Natural killer cell treated with Interleukin-12 subunit alpha and Interleukin-12 subunit beta and Interleukin-15 and Interleukin-18, amount 100 ng/mL, for 72 hours (primary cell): ENCODE data around the gene AFF2. TPM values are rescaled to one million over a fixed set of nuclear protein-coding genes. Genes with fewer than 3 reads are reported as not detected.

Experiments
- ATAC-seq, 2 donors: fragments of 150-1000 bp; cut with Tn5 transposase in 1 of 2; sonication (Bioruptor Pico), chemical (Tn5 transposase) in 1 of 2; 2 replicates each; pipeline ENCODE4 v1.10.0; 2021
- DNase-seq: peaks from one replicate; pipeline ENCODE4 v3.0.0; 2022; ENCODE audit warnings: low spot score
- H3K27ac Mint-ChIP-seq, 2 donors: 1 replicate in 1 of 2; 2 replicates in 1 of 2; pipeline ENCODE4 v1.8.0; 2022; ENCODE audit warnings: mixed read lengths in 2 of 2, mild to moderate bottlenecking in 1 of 2, moderate library complexity in 1 of 2
- H3K27me3 Mint-ChIP-seq, 2 donors: 1 replicate in 1 of 2; 2 replicates in 1 of 2; pipeline ENCODE4 v1.8.0; 2022; ENCODE audit warnings: mixed read lengths in 2 of 2
- H3K36me3 Mint-ChIP-seq: one replicate; pipeline ENCODE4 v1.8.0; 2022; ENCODE audit warnings: mixed read lengths
- H3K4me1 Mint-ChIP-seq, 2 donors: 1 replicate in 1 of 2; 2 replicates in 1 of 2; pipeline ENCODE4 v1.8.0; 2022; ENCODE audit warnings: low read depth in 2 of 2, mixed read lengths in 2 of 2, mild to moderate bottlenecking in 1 of 2
- H3K4me3 Mint-ChIP-seq: one replicate; pipeline ENCODE4 v1.8.0; 2022; ENCODE audit warnings: mixed read lengths
- H3K9me3 Mint-ChIP-seq: 2 replicates; pipeline ENCODE4 v1.8.0; 2022; ENCODE audit warnings: mixed read lengths
- total RNA-seq, 2 donors: library from RNA; stranded (reverse); gene quantifications; one replicate each; pipeline ENCODE4 v1.2.3, GENCODE V29; 2022

AFF2 gene
- total RNA-seq, 2 donors from 2014 or later, result 1.5 to 5.1 TPM

DNA sequence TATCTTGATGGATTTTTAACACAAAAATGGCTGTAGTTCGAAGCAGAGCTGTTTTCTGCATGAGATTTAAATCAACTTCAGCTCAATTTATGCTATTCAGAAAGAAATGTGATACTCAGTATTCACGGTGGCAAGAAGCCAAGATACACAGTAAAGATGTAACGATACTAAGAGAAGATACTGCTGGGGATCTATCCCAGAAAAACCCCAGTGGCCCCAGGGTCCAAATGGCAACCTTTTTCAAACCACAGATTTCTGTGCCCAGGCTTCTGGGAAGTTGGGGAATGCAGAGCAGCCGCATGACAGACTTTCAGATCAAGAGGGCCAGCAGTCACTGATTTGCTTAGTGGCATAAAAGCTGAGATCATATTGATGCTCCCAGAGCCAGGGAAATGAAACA, 353.9 kb downstream of the AFF2 start:
- no peaks in the 10 kb centered on the region for H3K4me1 Mint-ChIP-seq
- no peaks in the 10 kb centered on the region for H3K9me3 Mint-ChIP-seq
- DNase-seq, result no peak
- H3K27me3 Mint-ChIP-seq, result peaks cover 0 to 4% of the 10 kb centered on the region in 2 donors
- ATAC-seq, result no peak
- no peaks in the 10 kb centered on the region for H3K36me3 Mint-ChIP-seq
- H3K27ac Mint-ChIP-seq, result no peak overlapping the region
- no peak overlapping the region for H3K4me3 Mint-ChIP-seq

DNA sequence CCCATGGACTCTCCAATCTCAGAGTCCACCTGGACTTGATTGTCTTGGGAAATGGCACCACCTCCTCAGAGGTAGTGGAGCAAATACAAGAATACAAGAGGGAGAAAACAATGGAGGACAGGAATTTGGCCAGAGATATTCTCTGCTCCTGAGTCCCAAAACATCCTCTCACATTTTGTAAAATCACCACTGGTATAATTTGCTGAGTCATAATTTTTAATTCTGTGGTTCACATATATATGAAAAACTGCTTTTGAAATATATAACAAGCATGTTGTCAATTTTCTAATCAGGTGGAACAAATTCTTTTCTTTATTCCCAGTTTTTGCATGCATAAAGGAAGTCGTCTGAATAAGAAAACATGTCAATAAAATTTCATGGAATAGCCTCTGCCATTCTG, 356.1 kb downstream of the AFF2 start:
- ATAC-seq (no peak), DNase-seq (no peak)
- Mint-ChIP-seq H3K36me3 (no peaks in the 10 kb centered on the region), H3K4me3 (no peak overlapping the region), H3K4me1 (no peaks in the 10 kb centered on the region), H3K27ac (no peak overlapping the region), H3K9me3 (no peaks in the 10 kb centered on the region), H3K27me3 (no peaks in the 10 kb centered on the region)

DNA sequence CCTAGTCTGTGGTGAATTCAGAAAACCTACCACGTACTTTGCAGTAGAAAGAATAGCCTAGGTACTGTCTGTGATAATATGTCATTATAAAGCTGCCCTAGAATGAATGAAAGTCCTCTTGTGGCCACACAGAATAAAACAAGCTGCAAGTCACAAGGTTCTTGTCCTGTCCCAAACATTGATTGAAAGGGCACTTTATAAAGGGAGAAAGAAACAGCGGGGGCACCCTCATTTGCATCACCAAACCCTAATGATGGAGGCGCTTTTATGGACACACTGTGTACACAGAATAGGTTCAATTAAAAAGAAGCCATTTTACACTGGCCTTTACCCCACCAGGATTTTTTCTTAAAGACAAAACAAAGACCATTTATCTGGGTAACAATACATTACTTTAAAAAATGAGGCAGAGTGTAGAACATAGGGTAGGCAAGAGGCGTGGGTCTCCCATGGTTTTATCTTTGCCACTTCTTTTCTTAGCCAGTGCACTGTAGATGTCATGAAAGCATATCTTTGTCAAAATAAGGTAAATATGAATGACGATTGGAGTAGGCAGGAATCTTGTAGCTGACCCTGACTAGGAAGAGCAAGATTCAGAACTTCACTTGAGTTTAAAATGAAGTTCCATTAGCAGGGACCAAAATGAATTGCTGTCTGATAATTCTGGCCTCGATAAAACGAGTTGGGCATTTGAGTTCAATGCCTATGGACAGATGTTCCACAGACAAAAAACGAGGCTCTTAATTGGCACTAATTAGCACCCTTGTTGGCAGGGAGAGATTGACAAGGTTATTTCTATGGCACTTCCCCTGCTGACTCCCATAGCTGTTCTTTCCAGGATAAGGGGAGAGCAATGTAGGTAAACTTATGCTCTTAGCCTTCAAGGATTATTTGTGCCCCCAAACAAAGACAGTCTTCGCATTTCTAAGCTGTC, 365.1 kb downstream of the AFF2 start:
- DNase-seq (no peak), ATAC-seq (no peak)
- Mint-ChIP-seq H3K27me3 (peaks cover 0 to 7% of the 10 kb centered on the region in 2 donors), H3K36me3 (no peaks in the 10 kb centered on the region), H3K27ac (no peak overlapping the region), H3K4me3 (no peak overlapping the region), H3K9me3 (no peaks in the 10 kb centered on the region), H3K4me1 (no peaks in the 10 kb centered on the region)

DNA sequence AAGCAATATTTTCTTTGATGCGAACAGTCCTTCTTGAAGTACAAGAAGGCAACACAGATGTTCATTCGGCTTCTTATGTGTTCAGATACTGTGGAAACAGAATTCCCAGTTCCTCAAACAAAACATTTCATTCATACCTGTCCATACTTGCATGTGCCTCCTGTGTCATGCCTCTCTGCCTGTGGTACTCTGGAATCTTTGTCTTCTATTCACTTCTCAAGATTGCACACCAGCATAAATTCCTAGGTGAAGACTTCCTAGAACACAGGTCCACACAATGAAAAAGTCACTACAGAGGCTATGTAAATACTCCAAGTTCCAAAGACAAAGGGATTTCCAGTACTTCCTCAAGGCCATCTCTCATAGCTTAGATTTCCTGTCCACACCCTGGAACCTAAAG, 367.2 kb downstream of the AFF2 start:
- Mint-ChIP-seq H3K4me3 (no peak overlapping the region), H3K27me3 (peaks cover 0 to 7% of the 10 kb centered on the region in 2 donors), H3K9me3 (no peaks in the 10 kb centered on the region), H3K4me1 (no peaks in the 10 kb centered on the region), H3K36me3 (no peaks in the 10 kb centered on the region), H3K27ac (no peak overlapping the region)
- DNase-seq (no peak), ATAC-seq (no peak)

DNA sequence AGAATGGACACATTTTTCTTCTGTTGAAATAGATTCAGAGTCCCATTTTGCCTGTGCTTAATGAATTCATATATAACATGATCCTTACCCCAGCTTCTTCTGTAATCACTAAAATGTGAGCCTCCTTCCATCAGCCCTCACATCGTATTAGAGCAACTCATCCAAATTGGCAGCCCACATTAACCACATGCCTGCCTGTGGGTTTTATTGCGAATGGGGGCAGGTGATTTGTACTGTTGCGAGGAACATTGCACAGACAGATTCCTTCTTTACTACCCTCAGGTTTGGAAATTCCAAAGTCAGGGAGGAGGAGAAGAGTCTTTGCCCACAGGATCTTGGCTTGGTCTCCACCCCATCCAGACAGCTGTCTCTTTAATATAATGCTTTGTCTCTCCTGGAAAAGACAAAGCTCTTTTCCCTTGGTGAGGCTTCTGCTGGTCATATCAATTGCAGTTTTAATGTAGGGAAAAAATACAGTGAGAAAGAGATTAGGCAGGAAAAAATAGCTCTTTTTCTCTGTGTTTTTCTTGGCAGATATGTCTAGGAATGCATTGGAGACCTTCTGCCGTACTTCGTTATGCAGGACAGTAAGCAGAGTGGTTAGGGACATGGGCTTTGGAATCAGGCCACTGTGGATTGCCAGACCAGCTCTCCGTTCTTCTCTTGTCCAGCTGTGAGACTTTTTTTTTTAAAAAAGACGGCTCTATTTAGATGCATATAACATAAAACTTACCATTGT, 371.2 kb downstream of the AFF2 start:
- no peak for DNase-seq
- no peak overlapping the region for H3K27ac Mint-ChIP-seq
- peaks cover 0 to 3% of the 10 kb centered on the region in 2 donors for H3K27me3 Mint-ChIP-seq
- ATAC-seq, result no peak
- no peaks in the 10 kb centered on the region for H3K36me3 Mint-ChIP-seq
- no peaks in the 10 kb centered on the region for H3K4me1 Mint-ChIP-seq
- no peaks in the 10 kb centered on the region for H3K9me3 Mint-ChIP-seq
- no peak overlapping the region for H3K4me3 Mint-ChIP-seq

DNA sequence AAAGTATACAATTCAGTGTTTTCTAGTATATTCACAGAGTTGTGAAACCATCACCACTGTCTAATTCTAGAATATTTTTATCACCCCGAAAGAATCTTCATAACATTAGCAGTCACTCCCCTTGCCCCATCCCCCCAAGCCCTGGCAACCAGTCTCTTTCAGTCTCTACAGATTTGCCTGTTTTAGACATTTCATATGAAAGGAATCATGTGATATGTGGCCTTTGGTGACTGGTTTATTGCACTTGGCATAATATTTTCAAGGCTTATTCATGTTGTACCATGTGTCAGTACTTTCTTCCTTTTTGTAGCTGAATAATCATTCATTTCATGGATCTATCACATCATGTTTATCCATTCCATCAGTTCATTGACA, 371.7 kb downstream of the AFF2 start:
- no peaks in the 10 kb centered on the region for H3K4me1 Mint-ChIP-seq
- no peak for DNase-seq
- no peaks in the 10 kb centered on the region for H3K27me3 Mint-ChIP-seq
- no peaks in the 10 kb centered on the region for H3K9me3 Mint-ChIP-seq
- H3K4me3 Mint-ChIP-seq, result no peak overlapping the region
- no peaks in the 10 kb centered on the region for H3K36me3 Mint-ChIP-seq
- H3K27ac Mint-ChIP-seq, result no peak overlapping the region
- ATAC-seq, result no peak

DNA sequence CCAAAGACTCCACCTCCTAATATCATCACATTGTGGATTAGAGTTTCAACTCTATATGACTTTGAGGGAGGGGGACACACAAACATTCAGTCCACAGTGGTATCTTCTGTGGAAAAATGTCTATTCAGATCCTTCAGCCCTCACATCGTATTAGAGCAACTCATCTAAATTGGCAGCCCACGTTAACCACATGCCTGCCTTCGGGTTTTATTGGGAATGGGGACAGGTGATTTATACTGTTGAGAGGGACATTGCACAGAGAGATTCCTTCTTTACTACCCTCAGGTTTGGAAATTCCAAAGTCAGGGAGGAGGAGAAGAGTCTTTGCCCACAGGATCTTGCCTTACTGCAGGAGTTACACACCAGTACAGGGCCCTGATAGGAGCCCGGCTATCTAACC, 372.5 kb downstream of the AFF2 start:
- H3K4me3 Mint-ChIP-seq, result no peak overlapping the region
- ATAC-seq (no peak), DNase-seq (no peak)
- no peak overlapping the region for H3K27ac Mint-ChIP-seq
- no peaks in the 10 kb centered on the region for H3K9me3 Mint-ChIP-seq
- H3K36me3 Mint-ChIP-seq, result no peaks in the 10 kb centered on the region
- no peaks in the 10 kb centered on the region for H3K4me1 Mint-ChIP-seq
- no peaks in the 10 kb centered on the region for H3K27me3 Mint-ChIP-seq

DNA sequence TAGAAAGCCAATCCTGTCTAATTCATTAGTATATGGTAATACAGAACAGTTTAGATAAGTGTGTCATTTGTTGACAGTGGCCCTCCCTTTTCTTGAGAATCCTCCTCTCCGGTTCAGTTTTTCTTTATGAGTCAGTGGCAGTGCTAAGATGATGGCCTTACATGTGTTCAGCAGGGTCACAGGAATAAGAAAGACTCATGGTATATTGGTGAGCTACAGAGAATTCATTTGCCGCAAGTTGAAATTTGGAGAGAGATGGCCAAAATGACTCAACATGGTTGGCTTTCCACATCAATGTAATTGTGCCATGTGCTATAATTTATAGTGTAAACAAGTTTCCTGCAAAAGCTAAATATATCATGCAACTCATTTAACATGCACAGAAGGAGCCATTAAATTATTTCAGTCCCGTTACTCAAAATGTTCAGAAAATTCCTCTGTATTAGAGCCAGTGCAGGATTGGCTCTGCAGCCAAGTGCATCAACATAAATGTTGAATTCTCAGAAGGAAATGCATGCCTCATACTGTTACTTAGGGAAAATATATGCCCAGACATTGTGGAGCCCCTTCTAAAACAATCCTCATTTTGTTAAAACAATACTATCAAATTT, 374.3 kb downstream of the AFF2 start:
- H3K9me3 Mint-ChIP-seq, result no peaks in the 10 kb centered on the region
- no peaks in the 10 kb centered on the region for H3K27me3 Mint-ChIP-seq
- no peak for ATAC-seq
- no peak overlapping the region for H3K4me3 Mint-ChIP-seq
- no peaks in the 10 kb centered on the region for H3K4me1 Mint-ChIP-seq
- no peak overlapping the region for H3K27ac Mint-ChIP-seq
- DNase-seq, result no peak
- H3K36me3 Mint-ChIP-seq, result no peaks in the 10 kb centered on the region

DNA sequence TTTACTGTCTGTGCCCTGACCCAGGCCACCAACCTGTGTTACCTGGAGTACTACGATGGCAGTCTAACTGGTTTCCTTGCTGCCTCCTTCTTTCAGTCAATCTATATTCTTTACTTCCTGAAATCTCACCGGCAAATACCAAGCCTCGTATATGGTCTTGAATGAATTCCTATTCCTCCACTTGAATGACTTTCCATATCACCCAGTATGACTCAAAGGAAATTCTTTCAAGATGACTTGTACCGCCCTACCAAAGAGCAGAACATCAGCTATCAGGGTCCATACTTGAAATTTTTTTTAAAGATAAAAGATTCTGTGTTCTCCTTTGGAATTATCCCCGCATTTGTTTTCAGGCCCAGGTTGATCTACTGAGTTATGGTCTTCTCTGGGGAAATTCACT, 378.0 kb downstream of the AFF2 start:
- Mint-ChIP-seq H3K27ac (no peak overlapping the region), H3K9me3 (no peaks in the 10 kb centered on the region), H3K4me1 (no peaks in the 10 kb centered on the region), H3K4me3 (no peak overlapping the region), H3K36me3 (no peaks in the 10 kb centered on the region), H3K27me3 (no peaks in the 10 kb centered on the region)
- ATAC-seq (no peak), DNase-seq (no peak)

DNA sequence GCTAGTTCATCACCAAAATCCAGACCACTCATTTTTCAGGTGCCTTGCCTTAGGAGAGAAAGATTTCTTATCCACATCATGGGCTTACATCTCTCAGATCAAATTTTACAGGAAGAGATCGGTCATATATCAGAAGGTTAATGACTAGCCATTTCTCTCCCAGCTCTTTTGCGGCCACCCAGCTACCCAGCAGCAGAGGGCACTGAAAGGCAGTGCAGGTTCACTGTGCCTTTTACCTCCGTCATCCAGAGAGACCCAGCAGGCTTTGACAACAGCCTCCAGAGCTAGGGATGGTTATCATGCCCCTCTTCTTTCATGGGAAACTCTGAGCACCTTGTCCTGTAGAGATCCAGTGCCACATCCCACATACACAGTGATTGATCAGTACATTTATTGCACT, 384.8 kb downstream of the AFF2 start:
- ATAC-seq (no peak), DNase-seq (no peak)
- Mint-ChIP-seq H3K4me1 (no peaks in the 10 kb centered on the region), H3K9me3 (no peaks in the 10 kb centered on the region), H3K27ac (no peak overlapping the region), H3K36me3 (no peaks in the 10 kb centered on the region), H3K27me3 (peaks cover 0 to 9% of the 10 kb centered on the region in 2 donors), H3K4me3 (no peak overlapping the region)

DNA sequence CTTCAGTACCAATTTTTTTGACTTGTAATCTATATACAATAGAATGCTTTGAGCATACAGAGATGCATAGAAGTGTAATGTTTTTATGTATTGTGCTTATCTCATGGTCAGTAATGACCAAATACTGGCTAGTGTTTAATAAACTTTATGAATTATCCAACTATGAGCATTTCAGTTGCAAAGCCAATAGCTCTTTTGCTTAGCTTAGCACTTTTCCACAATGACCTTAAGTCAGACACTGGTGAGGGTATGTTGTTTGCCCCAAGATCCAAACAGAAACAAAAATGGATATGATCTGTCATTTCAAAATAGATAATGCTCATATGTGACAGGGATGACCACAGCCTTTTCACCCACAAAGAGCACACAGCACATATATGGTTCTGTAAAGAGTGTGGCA, 393.0 kb downstream of the AFF2 start:
- ATAC-seq (no peak), DNase-seq (no peak)
- Mint-ChIP-seq H3K27ac (no peak overlapping the region), H3K4me3 (no peak overlapping the region), H3K36me3 (no peaks in the 10 kb centered on the region), H3K4me1 (no peaks in the 10 kb centered on the region), H3K27me3 (no peaks in the 10 kb centered on the region), H3K9me3 (no peaks in the 10 kb centered on the region)

DNA sequence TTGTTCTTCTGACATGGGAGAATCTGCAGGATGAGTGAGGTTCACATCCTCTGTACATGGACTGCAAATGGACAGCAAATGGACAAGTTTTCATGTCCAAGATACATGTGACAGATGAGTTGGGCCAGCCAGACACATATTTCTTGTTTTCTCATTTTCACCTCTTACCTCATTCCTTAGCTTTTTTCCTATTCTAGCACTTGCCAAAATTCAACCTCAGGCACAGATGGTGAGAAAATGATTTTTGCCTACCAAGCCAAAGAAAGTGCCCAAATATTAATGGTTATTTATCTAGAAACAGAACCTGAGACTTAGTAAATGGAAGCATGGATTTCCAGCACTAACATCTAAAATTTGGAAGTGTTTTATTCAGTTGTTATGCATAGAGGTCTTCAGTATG, 402.2 kb downstream of the AFF2 start:
- Mint-ChIP-seq H3K4me1 (no peaks in the 10 kb centered on the region), H3K9me3 (no peaks in the 10 kb centered on the region), H3K27ac (no peak overlapping the region), H3K36me3 (no peaks in the 10 kb centered on the region), H3K4me3 (no peak overlapping the region), H3K27me3 (no peaks in the 10 kb centered on the region)
- no peak for ATAC-seq
- no peak for DNase-seq

DNA sequence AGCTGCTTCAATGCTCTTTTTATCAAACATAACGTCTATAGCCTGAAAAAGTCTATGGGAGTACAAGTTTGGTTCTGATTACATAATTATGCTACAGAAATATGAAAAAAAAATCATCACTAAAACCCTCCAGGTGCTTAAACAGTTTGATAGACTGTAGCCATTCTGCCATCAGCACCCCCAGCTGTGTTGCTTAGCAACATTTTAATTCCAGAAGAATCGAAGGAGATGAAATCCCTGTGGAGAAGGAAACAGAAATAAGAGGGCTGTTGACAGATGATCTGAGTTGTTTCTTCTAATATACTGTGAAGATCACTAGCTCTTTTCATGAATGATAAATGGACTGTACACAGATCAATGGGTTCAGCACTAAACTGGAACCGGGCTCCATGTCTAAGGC, 402.8 kb downstream of the AFF2 start:
- ATAC-seq, result no peak
- Mint-ChIP-seq H3K36me3 (no peaks in the 10 kb centered on the region), H3K27me3 (no peaks in the 10 kb centered on the region), H3K4me1 (no peaks in the 10 kb centered on the region), H3K27ac (no peak overlapping the region), H3K4me3 (no peak overlapping the region), H3K9me3 (peaks cover 3% of the 10 kb centered on the region)
- no peak for DNase-seq

DNA sequence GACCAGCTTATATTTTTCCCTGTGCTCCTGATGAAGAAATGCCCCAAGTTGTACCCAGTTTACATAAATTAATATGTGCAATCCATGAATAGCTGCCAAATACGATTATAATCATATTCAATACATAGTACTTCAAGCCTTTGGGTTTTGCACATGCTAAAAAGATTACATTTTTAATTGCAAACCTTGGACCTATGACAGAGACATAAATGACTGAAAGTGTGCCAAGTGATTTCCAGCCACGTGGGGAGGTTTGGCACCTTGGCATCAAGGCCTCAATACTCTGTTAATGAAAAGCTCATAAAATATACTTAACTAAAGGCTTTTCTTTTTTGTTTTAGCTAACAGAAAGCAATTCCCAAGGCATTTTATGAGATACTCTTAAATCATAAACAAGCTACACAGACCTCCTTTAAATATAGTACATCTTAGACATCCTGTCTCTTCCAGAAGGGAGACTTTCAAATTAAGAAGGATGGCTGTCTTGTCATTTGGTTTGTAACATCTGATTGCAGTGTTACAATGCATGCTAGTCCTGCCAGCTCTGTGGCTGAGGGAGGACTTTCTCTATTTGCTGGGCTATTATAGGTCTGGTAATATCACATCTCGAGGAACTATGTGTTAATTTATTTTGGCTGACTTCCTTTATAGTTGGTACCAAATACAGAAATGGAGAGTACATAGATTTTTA, 404.1 kb downstream of the AFF2 start:
- Mint-ChIP-seq H3K36me3 (no peaks in the 10 kb centered on the region), H3K4me3 (no peak overlapping the region), H3K27ac (no peak overlapping the region), H3K4me1 (no peaks in the 10 kb centered on the region), H3K27me3 (no peaks in the 10 kb centered on the region), H3K9me3 (peaks cover 3% of the 10 kb centered on the region)
- ATAC-seq (no peak), DNase-seq (no peak)
